Stimulated activated memory B cell treated with anti-CD40 and anti-IgM and Interleukin-4, amounts not matched to agents 10 μg/mL and 1 μg/mL and 100 μg/mL, for 72 hours (primary cell): Measurements from ENCODE around the gene EFHD1.
"Not testable (repeated sequence)": the region's sequence is repeated elsewhere in the genome, so short reads cannot be mapped to it uniquely, and the experiment has no call there.

Source experiments
- ATAC-seq: fragments of 150-1000 bp; cut with Tn5 transposase; 2 replicates; pipeline ENCODE4 v1.10.0; 2021
- H3K27ac Mint-ChIP-seq: one replicate; pipeline ENCODE4 v1.8.0; 2022; ENCODE audit warnings: mild to moderate bottlenecking, mixed read lengths
- H3K27me3 Mint-ChIP-seq: one replicate; pipeline ENCODE4 v1.8.0; 2022; ENCODE audit warnings: mixed read lengths
- H3K36me3 Mint-ChIP-seq: one replicate; pipeline ENCODE4 v1.8.0; 2022; ENCODE audit warnings: mixed read lengths
- H3K4me1 Mint-ChIP-seq: one replicate; pipeline ENCODE4 v1.8.0; 2022; ENCODE audit warnings: mixed read lengths
- H3K4me3 Mint-ChIP-seq: one replicate; pipeline ENCODE4 v1.8.0; 2022; ENCODE audit warnings: mild to moderate bottlenecking, moderate library complexity, mixed read lengths
- H3K9me3 Mint-ChIP-seq: one replicate; pipeline ENCODE4 v1.8.0; 2022; ENCODE audit warnings: mixed read lengths

Gene EFHD1

GRCh38 chr2:232658217-232658785, 24.9 kb downstream of the EFHD1 start:
- no peak overlapping the region for H3K4me3 Mint-ChIP-seq
- no peaks in the 10 kb centered on the region for H3K4me1 Mint-ChIP-seq
- no peaks in the 10 kb centered on the region for H3K36me3 Mint-ChIP-seq
- peaks cover 22% of the 10 kb centered on the region for H3K27me3 Mint-ChIP-seq
- no peak for ATAC-seq
- H3K9me3 Mint-ChIP-seq, result no peaks in the 10 kb centered on the region
- no peak overlapping the region for H3K27ac Mint-ChIP-seq

GRCh38 chr2:232659359-232659758, 26.0 kb downstream of the EFHD1 start:
- no peaks in the 10 kb centered on the region for H3K9me3 Mint-ChIP-seq
- ATAC-seq, result no peak
- H3K27ac Mint-ChIP-seq, result no peak overlapping the region
- H3K4me3 Mint-ChIP-seq, result no peak overlapping the region
- H3K4me1 Mint-ChIP-seq, result no peaks in the 10 kb centered on the region
- no peaks in the 10 kb centered on the region for H3K36me3 Mint-ChIP-seq
- H3K27me3 Mint-ChIP-seq, result peaks cover 22% of the 10 kb centered on the region

GRCh38 chr2:232662486-232663260, 29.3 kb downstream of the EFHD1 start:
- H3K36me3 Mint-ChIP-seq, result no peaks in the 10 kb centered on the region
- H3K27me3 Mint-ChIP-seq, result peaks cover 15% of the 10 kb centered on the region
- H3K9me3 Mint-ChIP-seq, result no peaks in the 10 kb centered on the region
- no peak for ATAC-seq
- H3K4me1 Mint-ChIP-seq, result no peaks in the 10 kb centered on the region
- H3K27ac Mint-ChIP-seq, result no peak overlapping the region
- no peak overlapping the region for H3K4me3 Mint-ChIP-seq

GRCh38 chr2:232666051-232666805, 32.8 kb downstream of the EFHD1 start:
- Mint-ChIP-seq H3K9me3 (no peaks in the 10 kb centered on the region), H3K4me1 (no peaks in the 10 kb centered on the region), H3K27me3 (peaks cover 26% of the 10 kb centered on the region), H3K27ac (no peak overlapping the region), H3K4me3 (no peak overlapping the region), H3K36me3 (no peaks in the 10 kb centered on the region)
- no peak for ATAC-seq

GRCh38 chr2:232667989-232668583, 34.7 kb downstream of the EFHD1 start:
- no peak overlapping the region for H3K4me3 Mint-ChIP-seq
- no peak overlapping the region for H3K27ac Mint-ChIP-seq
- no peak for ATAC-seq
- H3K4me1 Mint-ChIP-seq, result no peaks in the 10 kb centered on the region
- no peaks in the 10 kb centered on the region for H3K9me3 Mint-ChIP-seq
- peaks cover 26% of the 10 kb centered on the region for H3K27me3 Mint-ChIP-seq
- H3K36me3 Mint-ChIP-seq, result no peaks in the 10 kb centered on the region

- H3K27ac Mint-ChIP-seq, result no peak overlapping the region
- peaks cover 26% of the 10 kb centered on the region for H3K27me3 Mint-ChIP-seq
- H3K9me3 Mint-ChIP-seq, result no peaks in the 10 kb centered on the region
- H3K36me3 Mint-ChIP-seq, result no peaks in the 10 kb centered on the region
- no peaks in the 10 kb centered on the region for H3K4me1 Mint-ChIP-seq
- H3K4me3 Mint-ChIP-seq, result no peak overlapping the region
- ATAC-seq, result no peak
Measured at GRCh38 chr2:232668805-232669444, 35.5 kb downstream of the EFHD1 start.

- no peak overlapping the region for H3K4me3 Mint-ChIP-seq
- H3K27me3 Mint-ChIP-seq, result peaks cover 52% of the 10 kb centered on the region
- no peak overlapping the region for H3K27ac Mint-ChIP-seq
- ATAC-seq, result no peak
- H3K9me3 Mint-ChIP-seq, result no peaks in the 10 kb centered on the region
- H3K4me1 Mint-ChIP-seq, result no peaks in the 10 kb centered on the region
- no peaks in the 10 kb centered on the region for H3K36me3 Mint-ChIP-seq
Measured at GRCh38 chr2:232672588-232672987, 39.2 kb downstream of the EFHD1 start.

GRCh38 chr2:232674491-232674890, 41.1 kb downstream of the EFHD1 start:
- Mint-ChIP-seq H3K4me1 (no peaks in the 10 kb centered on the region), H3K4me3 (no peak overlapping the region), H3K36me3 (no peaks in the 10 kb centered on the region), H3K9me3 (no peaks in the 10 kb centered on the region), H3K27me3 (peaks cover 45% of the 10 kb centered on the region), H3K27ac (no peak overlapping the region)
- no peak for ATAC-seq

- H3K36me3 Mint-ChIP-seq, result no peaks in the 10 kb centered on the region
- H3K27me3 Mint-ChIP-seq, result peaks cover 43% of the 10 kb centered on the region
- no peaks in the 10 kb centered on the region for H3K9me3 Mint-ChIP-seq
- no peaks in the 10 kb centered on the region for H3K4me1 Mint-ChIP-seq
- H3K4me3 Mint-ChIP-seq, result no peak overlapping the region
- no peak for ATAC-seq
- no peak overlapping the region for H3K27ac Mint-ChIP-seq
Measured at GRCh38 chr2:232675381-232675780, 42.0 kb downstream of the EFHD1 start.

- H3K36me3 Mint-ChIP-seq, result no peaks in the 10 kb centered on the region
- H3K9me3 Mint-ChIP-seq, result no peaks in the 10 kb centered on the region
- peaks cover 47% of the 10 kb centered on the region for H3K27me3 Mint-ChIP-seq
- no peak overlapping the region for H3K4me3 Mint-ChIP-seq
- H3K27ac Mint-ChIP-seq, result no peak overlapping the region
- H3K4me1 Mint-ChIP-seq, result no peaks in the 10 kb centered on the region
- ATAC-seq, result no peak
Measured at GRCh38 chr2:232680006-232680405, 46.6 kb downstream of the EFHD1 start.

- H3K9me3 Mint-ChIP-seq, result no peaks in the 10 kb centered on the region
- H3K27me3 Mint-ChIP-seq, result peaks cover 33% of the 10 kb centered on the region
- H3K27ac Mint-ChIP-seq, result no peak overlapping the region
- no peaks in the 10 kb centered on the region for H3K4me1 Mint-ChIP-seq
- H3K36me3 Mint-ChIP-seq, result no peaks in the 10 kb centered on the region
- no peak for ATAC-seq
- H3K4me3 Mint-ChIP-seq, result no peak overlapping the region
Measured at GRCh38 chr2:232681527-232681926, 48.1 kb downstream of the EFHD1 start.

- Mint-ChIP-seq H3K9me3 (no peaks in the 10 kb centered on the region), H3K27ac (no peak overlapping the region), H3K4me1 (no peaks in the 10 kb centered on the region), H3K27me3 (peaks cover 30% of the 10 kb centered on the region), H3K36me3 (no peaks in the 10 kb centered on the region), H3K4me3 (no peak overlapping the region)
- ATAC-seq, result no peak
Measured at GRCh38 chr2:232683368-232683767, 50.0 kb downstream of the EFHD1 start.

- H3K36me3 Mint-ChIP-seq, H3K4me3 Mint-ChIP-seq, ATAC-seq, H3K27ac Mint-ChIP-seq, H3K9me3 Mint-ChIP-seq, H3K4me1 Mint-ChIP-seq: not testable (repeated sequence)
- peaks cover 15% of the 10 kb centered on the region for H3K27me3 Mint-ChIP-seq
Measured at GRCh38 chr2:232685391-232685790, 52.0 kb downstream of the EFHD1 start.

GRCh38 chr2:232687382-232688160, 54.2 kb downstream of the EFHD1 start:
- no peak for ATAC-seq
- no peak overlapping the region for H3K27ac Mint-ChIP-seq

More at GRCh38 chr2:232687382-232688160, 54.2 kb downstream of the EFHD1 start:
- no peaks in the 10 kb centered on the region for H3K9me3 Mint-ChIP-seq
- H3K27me3 Mint-ChIP-seq, result peaks cover 1% of the 10 kb centered on the region
- no peak overlapping the region for H3K4me3 Mint-ChIP-seq
- H3K36me3 Mint-ChIP-seq, result no peaks in the 10 kb centered on the region
- no peaks in the 10 kb centered on the region for H3K4me1 Mint-ChIP-seq
